ENCODE measurements around the gene SPATA31C1. TPM values are rescaled to one million over a fixed set of nuclear protein-coding genes. Genes with fewer than 3 reads are reported as not detected.

Gene SPATA31C1
- total and polyA plus RNA-seq, 2 experiments from 2014 or later: not detected

- Histone ChIP-seq H3K36me3 (replicated peaks; ENCODE audit: insufficient read depth, low read depth) (no peaks in the 10 kb centered on the region), H2AFZ (no peak overlapping the region), H4K20me1 (ENCODE audit: insufficient read depth, poor library complexity, severe bottlenecking) (no peaks in the 10 kb centered on the region), H3K27ac (no peak overlapping the region), H3K9me3 (ENCODE audit: low read depth) (no peaks in the 10 kb centered on the region), H3K9me2 (replicated peaks; ENCODE audit: insufficient read depth) (no peaks in the 10 kb centered on the region), H3K4me1 (ENCODE audit: insufficient read depth) (no peaks in the 10 kb centered on the region), H3K4me2 (no peak overlapping the region), H3K4me3 (no peak overlapping the region), H3K79me2 (no peaks in the 10 kb centered on the region), H3K27me3 (no peaks in the 10 kb centered on the region)
- 95% methylated on average over 12 of the region's 12 CpGs for WGBS (ENCODE audit: low lambda C conversion rate, missing lambda C conversion rate)
- no peak for DNase-seq (ENCODE audit: low spot score)
- TF ChIP-seq CTCF (IDR thresholded peaks at IDR 0.05; ENCODE audit: poor library complexity): no peak
- TF ChIP-seq EZH2 (IDR thresholded peaks at IDR 0.05; ENCODE audit: borderline replicate concordance): no peak
- no peak for TF ChIP-seq EZH2phosphoT487 (IDR thresholded peaks at IDR 0.05; ENCODE audit: low read depth, severe bottlenecking, unreplicated experiment)
Measured at GRCh38 chr9:87889065-87889881, 28.5 kb upstream of the SPATA31C1 start.

GRCh38 chr9:87889882-87890252 is 27.9 kb upstream of the SPATA31C1 start:
- TF ChIP-seq CTCF (IDR thresholded peaks at IDR 0.05; ENCODE audit: poor library complexity) (no peak), EZH2phosphoT487 (IDR thresholded peaks at IDR 0.05; ENCODE audit: low read depth, severe bottlenecking, unreplicated experiment) (no peak), EZH2 (IDR thresholded peaks at IDR 0.05; ENCODE audit: borderline replicate concordance) (no peak)
- no peak overlapping the region for H3K4me3 ChIP-seq
- 100% methylated on average over 4 of the region's 4 CpGs for WGBS (ENCODE audit: low lambda C conversion rate, missing lambda C conversion rate)
- H3K9me2 ChIP-seq (replicated peaks; ENCODE audit: insufficient read depth): no peaks in the 10 kb centered on the region
- no peaks in the 10 kb centered on the region for H4K20me1 ChIP-seq (ENCODE audit: insufficient read depth, poor library complexity, severe bottlenecking)
- H3K79me2 ChIP-seq: no peaks in the 10 kb centered on the region
- no peak for DNase-seq (ENCODE audit: low spot score)
- no peaks in the 10 kb centered on the region for H3K27me3 ChIP-seq
- no peaks in the 10 kb centered on the region for H3K36me3 ChIP-seq (replicated peaks; ENCODE audit: insufficient read depth, low read depth)
- H3K4me2 ChIP-seq: no peak overlapping the region
- no peaks in the 10 kb centered on the region for H3K4me1 ChIP-seq (ENCODE audit: insufficient read depth)
- H2AFZ ChIP-seq: no peak overlapping the region
- H3K27ac ChIP-seq: no peak overlapping the region
- no peaks in the 10 kb centered on the region for H3K9me3 ChIP-seq (ENCODE audit: low read depth)

- Histone ChIP-seq H3K27me3 (no peaks in the 10 kb centered on the region), H4K20me1 (ENCODE audit: insufficient read depth, poor library complexity, severe bottlenecking) (no peaks in the 10 kb centered on the region), H3K4me3 (no peak overlapping the region), H3K36me3 (replicated peaks; ENCODE audit: insufficient read depth, low read depth) (no peaks in the 10 kb centered on the region), H3K4me1 (ENCODE audit: insufficient read depth) (no peaks in the 10 kb centered on the region), H3K79me2 (no peaks in the 10 kb centered on the region), H3K9me3 (ENCODE audit: low read depth) (no peaks in the 10 kb centered on the region), H3K4me2 (no peak overlapping the region), H3K27ac (no peak overlapping the region), H3K9me2 (replicated peaks; ENCODE audit: insufficient read depth) (no peaks in the 10 kb centered on the region), H2AFZ (no peak overlapping the region)
- 87% methylated on average over 10 of the region's 10 CpGs for WGBS (ENCODE audit: low lambda C conversion rate, missing lambda C conversion rate)
- DNase-seq (ENCODE audit: low spot score): no peak
- no peak for TF ChIP-seq EZH2phosphoT487 (IDR thresholded peaks at IDR 0.05; ENCODE audit: low read depth, severe bottlenecking, unreplicated experiment)
- TF ChIP-seq EZH2 (IDR thresholded peaks at IDR 0.05; ENCODE audit: borderline replicate concordance): no peak
- TF ChIP-seq CTCF (IDR thresholded peaks at IDR 0.05; ENCODE audit: poor library complexity): no peak
Measured at GRCh38 chr9:87890837-87891236, 26.9 kb upstream of the SPATA31C1 start.

All from hepatocyte (in vitro differentiated cells).